ENCODE results near the gene EARS2. TPM values are rescaled to one million over a fixed set of nuclear protein-coding genes. Genes with fewer than 3 reads are reported as not detected.

Gene EARS2
- total and polyA plus RNA-seq, 9 of the 15 experiments (the other 6 are each of a cell fraction or from before 2014, with no cell fraction given), result 17.6 to 58.6 (median 36.3) TPM

DNA sequence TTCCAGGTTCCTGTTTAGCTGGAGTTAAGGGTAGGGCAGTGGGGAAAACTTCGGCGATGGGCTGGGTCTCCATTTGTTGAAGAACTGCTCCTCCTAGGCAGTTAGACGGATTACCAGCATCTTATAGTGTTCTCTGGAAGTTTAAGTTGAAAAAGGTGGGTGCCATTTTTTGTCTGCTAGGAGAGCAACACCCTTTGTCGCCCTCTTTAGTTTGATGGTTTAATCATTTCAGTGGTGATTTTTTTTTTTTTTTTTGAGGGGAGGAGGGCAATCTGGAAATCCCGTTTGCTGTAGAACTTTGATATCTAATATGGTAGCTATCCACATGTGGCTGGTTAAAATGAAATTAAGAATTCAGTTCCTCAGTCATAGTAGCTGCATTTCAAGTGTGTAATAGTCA lies 4.4 kb upstream of the EARS2 start:
- H3K9me1 ChIP-seq (ENCODE audit: control insufficient read depth, insufficient read depth, low read length), result no peaks in the 10 kb centered on the region
- CTCF ChIA-PET (ENCODE audit: low intra/inter-chr PET ratio), result interaction anchor here (0.6 to 0.7 kb wide), 2 partner anchors 24 to 80 kb away, joined by 3 to 4 read pairs; no protein-coding TSS in a partner anchor
- H2AFZ ChIP-seq (ENCODE audit: low read depth, low read length), result no peak overlapping the region
- H3K27me3 ChIP-seq (ENCODE audit: control insufficient read depth in 2 of 2, insufficient read depth in 2 of 2, low read length in 2 of 2), result no peaks in the 10 kb centered on the region
- no peak for DNase-seq (ENCODE audit: extremely low read depth in 1 of 4, low spot score in 3 of 4)
- WGBS (ENCODE audit: insufficient coverage, low coverage, missing lambda C conversion rate), result 94% methylated on average over 4 of the region's 5 CpGs
- peaks cover 6% of the 10 kb centered on the region in 2 experiments; a peak in 2 of 5 replicates for H3K4me1 ChIP-seq (replicated peaks in 1 of 2; ENCODE audit: control insufficient read depth in 2 of 2, insufficient read depth in 2 of 2, low read length in 2 of 2)
- H4K20me1 ChIP-seq (replicated peaks; ENCODE audit: control insufficient read depth, insufficient read depth, low read length), result no peaks in the 10 kb centered on the region
- no peak for FAIRE-seq
- POLR2A ChIA-PET, result interaction anchor here (0.6 to 0.8 kb wide), 2 partner anchors 16 to 41 kb away, joined by 3 read pairs; no protein-coding TSS in a partner anchor
- TF ChIP-seq ZNF384 (IDR thresholded peaks at IDR 0.05; ENCODE audit: low read depth, low read length), result peak; percentile 79
- TF ChIP-seq ZHX1 (conservative IDR thresholded peaks at IDR 0.05; ENCODE audit: low read length), result no peak
- TF ChIP-seq CTCF (IDR thresholded peaks at IDR 0.05 in 2 of 3, conservative IDR thresholded peaks at IDR 0.05 in 1 of 3; ENCODE audit: insufficient read depth in 2 of 3, low read depth in 1 of 3, low read length in 3 of 3), result 0 out of 6 replicates have a peak, but pooled peaks of 2 of the 3 experiments have one; percentile 4 to 10
- ATAC-seq, result no peak
- H3K79me2 ChIP-seq (ENCODE audit: control insufficient read depth, insufficient read depth, low read length), result peaks cover 40% of the 10 kb centered on the region
- H3K9ac ChIP-seq (ENCODE audit: insufficient read depth in 1 of 2, low read depth in 2 of 2, low read length in 2 of 2), result no peak overlapping the region
- no peak overlapping the region for H3K27ac ChIP-seq (ENCODE audit: extremely low read depth, low read depth, low read length)
- no peak overlapping the region for H3K4me2 ChIP-seq (ENCODE audit: insufficient read depth, low read length)
- H3K9me3 ChIP-seq (replicated peaks; ENCODE audit: control insufficient read depth, insufficient read depth, low read depth, low read length), result no peaks in the 10 kb centered on the region
- in situ Hi-C loops (cut with MboI), result no loop called here
- intact Hi-C loops (cut with micrococcal nuclease), result no loop called here
- H3K36me3 ChIP-seq (ENCODE audit: control insufficient read depth, insufficient read depth, low read length), result peaks cover 75% of the 10 kb centered on the region
- no peak overlapping the region for H3K4me3 ChIP-seq
- BruUV-seq (replicated peaks), result no TSS peak
